K562 (cell line): ENCODE measurements around the gene DRD3. TPM values are rescaled to one million over a fixed set of nuclear protein-coding genes. Genes with fewer than 3 reads are reported as not detected.

ENCODE experiments used
- ATAC-seq: fragments of 200-7000 bp; cut with Tn5 transposase; 3 replicates; pipeline ENCODE4 v1.9.1; 2020; ENCODE audit warnings: moderate library complexity
- Bru-seq: library from RNA; stranded (reverse); fragments of 400-500 nt; gene quantifications from one replicate; lab custom pipeline; 2021; lab: Mats Ljungman, UMichigan
- BruChase-seq, 2 experiments: library from RNA; stranded (reverse); fragments of 400-500 nt; gene quantifications; one replicate each; lab custom pipeline; 2021; lab: Mats Ljungman, UMichigan
- BruUV-seq: library from RNA; stranded (reverse); fragments of 400-500 nt; replicated peaks from 2 replicates; lab custom pipeline; 2021; lab: Mats Ljungman, UMichigan
- CTCF ChIA-PET: fragments of 300-600 bp; formaldehyde crosslinking; extraction: SDS; loops from one replicate; lab custom pipeline; 2021; ENCODE audit warnings: low intra/inter-chr PET ratio; lab: Yijun Ruan, JAX
- POLR2A ChIA-PET: fragments of 300-600, 350-650 bp; sonication (Branson Sonifier 250); formaldehyde crosslinking; extraction: SDS; loops from one replicate; lab custom pipeline; 2021; ENCODE audit warnings: antibody characterized with exemption, inconsistent platforms; lab: Yijun Ruan, JAX
- DNase-seq, 4 experiments: peaks; one replicate each; pipeline versions ENCODE4 v3.0.0 to v3.0.0-alpha.2; 2011 to 2018; ENCODE audit warnings: low spot score in 3 of 4, mixed read lengths in 3 of 4; ENCODE audit errors: extremely low read depth in 1 of 4
- FAIRE-seq: peaks from 2 replicates; lab custom pipeline; 2011; peaks lifted over from hg19 to GRCh38; lab: Jason Lieb, UNC
- H2AFZ ChIP-seq: 2 replicates; pipeline ENCODE4 v1.6.0; 2011; ENCODE audit warnings: low read depth, low read length, control low read depth, inconsistent platforms
- H3K27ac ChIP-seq: fragments of 200-600 bp; 3 replicates; pipeline ENCODE4 v1.8.0; 2011; ENCODE audit warnings: low read depth, mild to moderate bottlenecking, control low read depth, inconsistent platforms, low read length, moderate library complexity, mixed read lengths; ENCODE audit errors: extremely low read depth
- H3K27me3 ChIP-seq, 2 experiments: fragments of 300-600 bp in 1 of 2; 2 replicates in 1 of 2; 3 replicates in 1 of 2; pipeline versions ENCODE4 v1.6.0 to v1.8.0; 2011; ENCODE audit warnings: inconsistent platforms in 2 of 2, low read length in 2 of 2, mild to moderate bottlenecking in 1 of 2, mixed read lengths in 1 of 2, moderate library complexity in 1 of 2; ENCODE audit not compliant: control insufficient read depth in 2 of 2, insufficient read depth in 2 of 2
- H3K36me3 ChIP-seq: fragments of 300-600 bp; 3 replicates; pipeline ENCODE4 v1.8.0; 2011; ENCODE audit warnings: mild to moderate bottlenecking, low read length, inconsistent platforms; ENCODE audit not compliant: control insufficient read depth, insufficient read depth
- H3K4me1 ChIP-seq, 2 experiments: fragments of 200-600 bp in 1 of 2; replicated peaks in 1 of 2; 2 replicates in 1 of 2; 3 replicates in 1 of 2; pipeline versions ENCODE4 v1.5.1 to v1.8.0; 2011; ENCODE audit warnings: inconsistent platforms in 2 of 2, low read length in 2 of 2, mild to moderate bottlenecking in 1 of 2, mixed read lengths in 1 of 2, moderate library complexity in 1 of 2; ENCODE audit not compliant: control insufficient read depth in 2 of 2, insufficient read depth in 2 of 2
- H3K4me2 ChIP-seq: 2 replicates; pipeline ENCODE4 v1.6.1; 2011; ENCODE audit warnings: low read length, control low read depth, inconsistent platforms, mixed read lengths; ENCODE audit not compliant: insufficient read depth
- H3K4me3 ChIP-seq: fragments of 200-600 bp; sonication (generic), shearing (Covaris generic); 2 replicates; pipeline ENCODE4 v1.5.1; 2016; ENCODE audit warnings: control low read depth, inconsistent platforms
- H3K79me2 ChIP-seq: fragments of 200-600 bp; 3 replicates; pipeline ENCODE4 v1.8.0; 2011; ENCODE audit warnings: low read length, inconsistent platforms; ENCODE audit not compliant: control insufficient read depth, insufficient read depth
- H3K9ac ChIP-seq, 2 experiments: 2 replicates each; pipeline versions ENCODE4 v1.6.0 to v1.6.1; 2011; ENCODE audit warnings: low read depth in 2 of 2, low read length in 2 of 2, control low read depth in 1 of 2, inconsistent platforms in 1 of 2, mild to moderate bottlenecking in 1 of 2, mixed read lengths in 1 of 2; ENCODE audit not compliant: insufficient read depth in 1 of 2
- H3K9me1 ChIP-seq: one replicate; pipeline ENCODE4 v1.6.0; 2011; ENCODE audit warnings: inconsistent platforms, mild to moderate bottlenecking, low read length, moderate library complexity; ENCODE audit not compliant: control insufficient read depth, insufficient read depth
- H3K9me3 ChIP-seq: replicated peaks from 2 replicates; pipeline ENCODE4 v1.5.1; 2011; ENCODE audit warnings: low read depth, low read length, inconsistent platforms; ENCODE audit not compliant: control insufficient read depth, insufficient read depth
- H4K20me1 ChIP-seq: replicated peaks from 2 replicates; pipeline ENCODE4 v1.6.1; 2011; ENCODE audit warnings: low read length, inconsistent platforms, mixed read lengths; ENCODE audit not compliant: control insufficient read depth, insufficient read depth
- AFF1 ChIP-seq, 2 experiments: fragments of 450-650 bp; IDR thresholded peaks; 2 replicates each; pipeline ENCODE4 v1.6.1; 2018; ENCODE audit warnings: mild to moderate bottlenecking in 2 of 2, low read depth in 1 of 2; ENCODE audit not compliant: partially characterized antibody in 2 of 2
- CSDE1 ChIP-seq, 2 experiments: fragments of 450-650 bp; IDR thresholded peaks; 2 replicates each; pipeline ENCODE4 v1.6.1; 2016; ENCODE audit warnings: mild to moderate bottlenecking in 1 of 2
- MIER1 ChIP-seq: fragments of 450-650 bp; IDR thresholded peaks from 2 replicates; pipeline ENCODE4 v1.6.1; 2016; ENCODE audit warnings: antibody characterized with exemption, mild to moderate bottlenecking, low read depth
- PURB ChIP-seq: sonication (generic); formaldehyde crosslinking; IDR thresholded peaks from 2 replicates; pipeline ENCODE4 v1.9.0; 2021; ENCODE audit warnings: low read depth, mild to moderate bottlenecking, missing genetic modification reagents
- ZFX ChIP-seq: sonication (generic); formaldehyde crosslinking; IDR thresholded peaks from 2 replicates; pipeline ENCODE4 v1.8.0; 2022; ENCODE audit warnings: mild to moderate bottlenecking, missing genetic modification reagents, moderate library complexity
- WGBS: fragments of 100-300 bp; shearing (Covaris generic); methylation state at CpG from one replicate; pipeline ENCODE4 v1.1.6; 2016; ENCODE audit warnings: low coverage, mixed read lengths; ENCODE audit not compliant: insufficient coverage; ENCODE audit errors: missing lambda C conversion rate; 5-methylcytosine and 5-hydroxymethylcytosine counted together
- in situ Hi-C: fragments of 300-500 bp; cut with MboI; formaldehyde crosslinking; loops from 4 replicates; pipeline ENCODE4 v1.15.0; 2018; ENCODE audit warnings: inconsistent platforms, mixed read lengths
- intact Hi-C: fragments of 100-400 bp; cut with micrococcal nuclease; formaldehyde crosslinking; loops from 2 replicates; pipeline ENCODE4 v1.14.2; 2022
- long read RNA-seq, 3 experiments: library from polyadenylated mRNA in 2 of 3; library from RNA in 1 of 3; unstranded in 2 of 3; stranded (forward) in 1 of 3; transcript quantifications; one replicate each; pipeline ENCODE4 v2.0.0, GENCODE V29; 2019 to 2022
- polyA minus RNA-seq, 3 experiments: library from RNA; depleted of rRNA, polyadenylated mRNA; stranded (reverse); fragments of >200 nt; gene quantifications; 2 replicates each; pipeline ENCODE4 v1.2.3, GENCODE V29; 2011
- polyA plus RNA-seq, 8 experiments: library from polyadenylated mRNA; depleted of rRNA in 4 of 8; stranded (reverse) in 5 of 8; unstranded in 3 of 8; fragments of >200 nt; fragmentation: Nextera tagmentation in 2 of 8; fragmentation: Illumina TruSeq in 1 of 8; extraction: Ambion mirVana in 2 of 8; extraction: Trizol in 1 of 8; gene quantifications; 2 replicates each; pipeline versions ENCODE4 v1.2.1 to v1.2.3, GENCODE V29; 2011 to 2014; ENCODE audit warnings: inconsistent platforms in 1 of 8, missing spikeins in 1 of 8
- total RNA-seq, 7 experiments: library from RNA; depleted of rRNA in 6 of 7; stranded (reverse); fragments of >200 nt in 6 of 7; fragmentation: Illumina TruSeq in 2 of 7; extraction: Trizol in 2 of 7; gene quantifications; 2 replicates each; pipeline versions ENCODE4 v1.2.1 to v1.2.3, GENCODE V29; 2011 to 2021; ENCODE audit warnings: low replicate concordance in 1 of 7

DRD3 gene
- not detected in 2 replicates for total RNA-seq (2011; cell fraction: chromatin; rRNA removed; ENCODE audit: low replicate concordance)
- not detected in 2 replicates for total RNA-seq (2011; cell fraction: nucleolus; rRNA removed)
- total RNA-seq (2011; cell fraction: nucleoplasm; rRNA removed), result not detected in 2 replicates
- not detected in 2 replicates for total RNA-seq (2014; rRNA removed)
- total RNA-seq (2014; rRNA removed; fragmentation: Illumina TruSeq; extraction: Trizol), result not detected in 2 replicates
- not detected in 2 replicates for total RNA-seq (2015; rRNA removed; fragmentation: Illumina TruSeq; extraction: Trizol)
- not detected in 2 replicates for total RNA-seq (2021)
- polyA plus RNA-seq (2011; rRNA removed), result not detected in 2 replicates
- polyA plus RNA-seq (2011; cell fraction: cytosol; rRNA removed), result not detected in 2 replicates
- polyA plus RNA-seq (2011; cell fraction: nucleus; rRNA removed), result not detected in 2 replicates
- polyA plus RNA-seq (2012), result not detected in 2 replicates
- not detected in 2 replicates for polyA plus RNA-seq (2014; fragmentation: Illumina TruSeq; extraction: Trizol)
- not detected for polyA plus RNA-seq (2014; fragmentation: Nextera tagmentation; extraction: Ambion mirVana)
- not detected in 2 replicates for polyA plus RNA-seq (2014; rRNA removed)
- polyA minus RNA-seq (2011; rRNA and poly(A)+ RNA removed), result not detected in 2 replicates
- polyA minus RNA-seq (2011; cell fraction: cytosol; rRNA and poly(A)+ RNA removed), result not detected in 2 replicates
- polyA minus RNA-seq (2011; cell fraction: nucleus; rRNA and poly(A)+ RNA removed), result not detected in 2 replicates
- Bru-seq, nascent RNA, result not detected
- not detected for BruChase-seq, experiment 1, labeled RNA remaining after a 2-hour chase
- percentile 4 among the genes with signal in this experiment for BruChase-seq, experiment 2, labeled RNA remaining after a 6-hour chase
- long read RNA-seq, experiment 1, result 0 reads
- long read RNA-seq, experiment 2, result 0 reads
- long read RNA-seq, experiment 3, result 0 reads

DNA sequence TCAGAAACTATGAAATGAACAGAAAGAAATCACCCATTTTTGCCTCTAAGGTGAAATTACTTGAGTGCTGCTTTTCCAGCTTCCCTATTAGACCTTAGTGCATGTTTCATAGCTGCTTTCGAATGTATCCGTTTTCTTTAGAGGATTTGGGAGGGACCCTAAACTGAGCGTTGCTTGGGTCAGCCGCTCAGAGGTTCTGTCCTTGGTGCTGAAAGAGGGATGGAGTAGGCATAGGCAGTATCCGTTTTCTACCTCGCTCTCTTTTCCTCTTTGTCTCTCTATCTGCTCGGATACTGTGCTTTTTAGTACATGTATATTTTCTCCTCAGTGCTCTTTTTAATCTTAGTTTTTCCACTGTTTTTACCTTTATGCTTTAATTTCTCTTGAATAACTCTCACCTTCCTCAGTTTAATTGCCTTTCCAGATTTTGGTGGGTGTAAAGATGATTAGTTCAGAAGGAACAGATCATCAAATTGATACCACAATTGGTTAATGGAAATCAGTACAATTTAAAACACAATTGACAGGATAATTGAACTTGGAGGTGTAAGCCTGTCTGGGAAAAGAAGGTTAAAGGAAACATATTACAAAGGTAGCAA lies at the start of gene DRD3:
DRD3 (minus strand) TSS at position 283 of the 599 bp plus-strand sequence. CDS start 7,060 bp downstream, outside the sequence.
- Histone ChIP-seq H3K9ac (no peak within 1 kb of the TSS), H4K20me1 (no peaks in the 10 kb centered on the region), H3K4me2 (no peak within 1 kb of the TSS), H3K9me1 (no peaks in the 10 kb centered on the region), H2AFZ (no peak within 1 kb of the TSS), H3K27ac (no peak within 1 kb of the TSS), H3K9me3 (no peaks in the 10 kb centered on the region), H3K27me3 (no peaks in the 10 kb centered on the region), H3K4me3 (no peak within 1 kb of the TSS), H3K79me2 (no peaks in the 10 kb centered on the region), H3K36me3 (no peaks in the 10 kb centered on the region), H3K4me1 (no peaks in the 10 kb centered on the region)
- FAIRE-seq (no peak), ATAC-seq (peak; percentile 72; the same call in 2 of the 3 replicates), DNase-seq (peak in 3 of 4 experiments; percentile 5 to 21 (median 7))
- CTCF ChIA-PET, result no interaction called here
- intact Hi-C loops (no loop called here), in situ Hi-C loops (no loop called here)
- BruUV-seq, result no TSS peak
- 0% methylated on average over 5 of the region's 7 CpGs for WGBS
- POLR2A ChIA-PET, result interaction anchor here (0.6 kb wide), 1 partner anchor 37 kb away, joined by 3 read pairs; no protein-coding TSS in a partner anchor
- TF ChIP-seq MIER1 (peak; percentile 84), CSDE1 (IDR thresholded peaks at IDR 0.05) (no peak), PURB (CRISPR knock-in tag) (no peak), AFF1 (IDR thresholded peaks at IDR 0.05; ENCODE audit: low read depth in 1 of 2, partially characterized antibody in 2 of 2) (peak in 1 of 2 experiments; percentile 33), ZFX (CRISPR knock-in tag) (no peak)
